ENCODE results near the gene HSPE1. TPM values are rescaled to one million over a fixed set of nuclear protein-coding genes. Genes with fewer than 3 reads are reported as not detected.
A peak's percentile ranks its signal among the peaks of the same experiment; 100 is the strongest.
"Not testable (repeated sequence)": the region's sequence is repeated elsewhere in the genome, so short reads cannot be mapped to it uniquely, and the experiment has no call there.

Gene HSPE1
- 238 and 281 TPM in 2 replicates for polyA plus RNA-seq (2014; cell fraction: cytosol; rRNA removed)
- polyA plus RNA-seq (2014; cell fraction: nucleus; rRNA removed): 156 and 259 TPM in 2 replicates

- DNase-seq (ENCODE audit: low spot score): peak; percentile 99
Measured at GRCh38 chr2:197499594-197500502, at the start of gene HSPE1, which contains the start of gene HSPD1. Gene HSPE1 (plus strand): TSS chr2:197500379. CDS start chr2:197500437, 58 bp downstream. Gene HSPD1 (minus strand): TSS chr2:197499840. CDS start chr2:197498848, 992 bp downstream.

DNA sequence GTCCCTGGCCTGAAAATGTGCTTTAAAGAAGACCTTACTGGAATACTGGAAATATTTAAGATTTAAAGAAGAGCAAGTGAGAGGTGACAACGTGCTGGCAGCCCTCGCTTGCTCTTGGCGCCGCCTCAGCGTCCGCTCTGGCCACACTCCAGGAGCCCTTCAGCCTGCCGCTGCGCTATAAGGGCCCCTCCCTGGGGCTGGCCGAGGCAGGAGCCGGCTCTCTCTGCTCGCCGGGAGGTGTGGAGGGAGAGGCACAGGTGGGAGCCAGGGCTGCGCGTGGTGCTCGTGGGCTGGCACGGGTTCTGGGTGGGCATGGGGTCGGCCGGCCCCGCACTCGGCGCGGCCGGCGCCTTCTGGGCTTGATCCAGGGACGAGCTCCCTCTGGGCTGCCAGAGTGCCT, 49.7 kb upstream of the HSPE1 start:
- no peak for DNase-seq (ENCODE audit: low spot score)

- DNase-seq (ENCODE audit: low spot score): peak; percentile 50
Measured at GRCh38 chr2:197450935-197451358, 49.2 kb upstream of the HSPE1 start.

- DNase-seq (ENCODE audit: low spot score): no peak
Measured at GRCh38 chr2:197452754-197453122, 47.4 kb upstream of the HSPE1 start.

DNA sequence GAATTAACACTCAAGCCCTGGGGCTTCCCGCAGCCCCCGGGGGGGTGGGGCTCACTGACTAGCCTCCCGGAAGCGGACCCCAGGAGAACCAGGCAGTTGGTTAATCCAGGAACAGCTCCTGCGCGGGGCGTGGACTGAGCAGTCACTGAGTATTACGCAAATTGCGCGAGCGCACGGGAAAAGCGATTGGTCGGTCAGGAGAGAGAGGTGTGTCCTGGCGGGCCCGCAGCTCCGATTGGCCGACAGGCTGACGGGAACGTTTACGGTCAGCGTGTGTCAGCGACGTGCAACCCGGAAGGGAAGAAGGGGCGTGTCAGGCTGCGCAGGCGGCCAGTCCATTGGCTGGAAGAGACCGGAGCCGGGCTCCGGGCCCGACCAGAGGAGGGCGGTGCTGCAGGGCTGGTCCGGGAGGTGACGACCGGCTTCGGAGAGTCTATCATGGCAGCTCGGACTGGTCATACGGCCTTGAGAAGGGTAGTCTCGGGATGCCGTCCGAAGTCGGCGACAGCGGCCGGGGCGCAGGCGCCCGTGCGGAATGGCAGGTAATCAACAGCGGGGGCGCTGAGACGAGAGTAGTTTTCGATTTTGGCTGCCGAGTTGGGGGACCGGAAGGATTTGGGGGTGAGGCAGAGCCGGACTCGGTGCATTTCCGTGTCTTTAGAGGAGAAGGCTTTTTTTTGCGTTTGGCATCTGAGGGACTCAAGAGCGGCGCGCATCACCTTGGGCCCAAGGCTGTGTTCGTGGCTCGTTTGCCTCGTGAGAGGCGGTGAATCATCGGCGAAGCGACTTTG, 46.9 kb upstream of the HSPE1 start, which contains the start of gene COQ10B:
Gene COQ10B, plus strand, starts transcription at position 430 of the 791 bp plus-strand sequence. Its CDS starts 9 bp downstream, at position 439.
- DNase-seq (ENCODE audit: low spot score): peak; percentile 100

GRCh38 chr2:197453914-197454398, 46.2 kb upstream of the HSPE1 start:
- no peak for DNase-seq (ENCODE audit: low spot score)

DNA sequence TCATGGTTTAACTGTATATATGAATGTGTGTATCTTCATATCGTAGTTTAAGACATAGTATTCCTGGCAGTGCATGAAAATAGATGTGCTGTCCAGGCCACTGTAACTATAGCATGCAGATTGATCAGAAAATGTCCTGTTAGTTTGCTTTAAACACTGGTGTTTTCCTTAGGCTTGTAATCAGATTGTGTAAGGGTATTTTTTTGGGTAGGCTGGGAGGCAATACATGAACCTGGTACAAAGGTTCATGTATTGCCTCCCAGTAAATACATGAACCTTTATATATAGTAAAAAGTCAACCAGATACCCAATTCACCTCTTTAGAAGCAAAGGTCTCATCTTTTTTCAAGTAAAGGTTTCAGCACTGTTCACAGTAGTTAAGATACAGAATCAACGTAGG, 45.3 kb upstream of the HSPE1 start:
- no peak for DNase-seq (ENCODE audit: low spot score)

- no peak for DNase-seq (ENCODE audit: low spot score)
Measured at GRCh38 chr2:197455428-197455827, 44.8 kb upstream of the HSPE1 start.

GRCh38 chr2:197460649-197461048, 39.5 kb upstream of the HSPE1 start:
- no peak for DNase-seq (ENCODE audit: low spot score)

DNA sequence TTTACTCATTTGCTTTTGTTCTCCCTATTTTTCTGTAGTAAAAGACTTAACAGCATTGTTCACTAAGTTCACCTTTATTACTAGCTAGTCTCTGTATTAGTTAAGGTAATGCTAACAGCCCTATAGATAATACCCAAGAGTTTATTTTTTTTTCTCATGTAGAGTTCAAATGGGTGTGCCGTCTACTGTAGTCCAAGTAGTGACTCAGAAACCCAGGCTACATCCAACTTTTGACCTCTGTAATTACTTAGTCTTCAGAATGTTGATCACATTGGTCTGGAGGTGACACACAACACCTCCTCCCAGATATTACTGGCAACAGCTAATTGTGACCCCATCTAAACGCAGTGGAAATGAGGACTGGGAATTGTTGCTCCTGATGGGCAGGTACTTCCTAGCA, 39.1 kb upstream of the HSPE1 start:
- no peak for DNase-seq (ENCODE audit: low spot score)

DNA sequence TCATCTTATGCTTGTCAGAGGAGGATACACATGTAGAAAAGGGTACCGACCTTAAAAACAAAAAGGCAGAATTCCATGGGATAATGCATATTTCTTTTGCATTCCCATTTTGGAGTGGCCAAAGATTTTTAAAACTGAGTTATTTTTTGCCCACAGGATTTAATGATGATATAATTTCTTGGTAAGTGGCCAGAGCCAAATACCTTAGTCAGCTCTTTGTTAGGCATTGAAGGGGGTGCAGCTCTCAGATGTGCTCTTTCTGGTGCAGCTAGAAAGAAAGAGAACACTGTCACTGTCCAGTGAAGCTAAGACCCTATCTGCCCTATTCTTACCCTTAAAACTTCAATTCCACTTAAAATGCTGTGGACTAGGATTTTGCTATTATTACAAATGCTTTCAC, 36.0 kb upstream of the HSPE1 start:
- DNase-seq (ENCODE audit: low spot score): no peak

DNA sequence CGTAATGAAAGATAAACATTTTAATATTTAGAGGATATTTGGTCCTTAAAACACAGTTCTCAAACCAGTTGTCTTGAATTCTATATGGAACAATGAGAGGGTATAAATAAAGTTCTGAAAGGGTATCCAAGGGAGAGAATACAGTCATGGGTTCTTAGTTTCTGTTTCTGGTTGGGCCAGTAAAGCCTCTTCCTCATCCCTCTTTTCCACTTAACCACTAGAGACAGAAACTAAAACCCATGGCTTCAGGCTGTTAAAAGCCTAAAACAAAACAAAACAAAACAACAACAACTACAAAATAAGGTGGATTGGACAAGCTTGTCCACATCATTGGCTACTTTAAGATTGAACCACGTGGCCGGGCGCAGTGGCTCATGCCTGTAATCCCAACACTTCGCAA, 28.0 kb upstream of the HSPE1 start:
- no peak for DNase-seq (ENCODE audit: low spot score)

DNA sequence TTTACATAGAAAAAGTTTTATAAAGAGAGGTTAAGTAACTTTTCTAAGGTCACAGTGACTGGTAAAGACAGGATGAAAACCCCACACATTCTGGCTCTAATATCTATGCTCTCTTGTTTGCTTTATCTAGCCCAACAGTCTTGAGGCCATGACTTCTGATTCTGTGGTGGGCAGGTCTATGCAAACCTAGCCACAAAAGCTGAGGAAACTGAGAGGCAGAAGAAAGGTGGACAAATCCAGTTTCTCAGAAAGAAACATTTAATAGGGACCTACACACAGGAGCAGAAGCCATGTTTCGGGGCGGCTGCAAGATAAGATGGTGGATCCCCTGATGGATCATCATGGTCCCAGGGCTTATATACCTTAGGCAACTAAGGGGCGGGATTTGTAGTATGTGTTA, 22.4 kb upstream of the HSPE1 start:
- no peak for DNase-seq (ENCODE audit: low spot score)

- DNase-seq (ENCODE audit: low spot score): no peak
Measured at GRCh38 chr2:197480165-197481036, 19.8 kb upstream of the HSPE1 start.

- DNase-seq (ENCODE audit: low spot score): not testable (repeated sequence)
Measured at GRCh38 chr2:197484248-197484647, 15.9 kb upstream of the HSPE1 start.

- DNase-seq (ENCODE audit: low spot score): no peak
Measured at GRCh38 chr2:197486175-197486574, 14.0 kb upstream of the HSPE1 start.

DNA sequence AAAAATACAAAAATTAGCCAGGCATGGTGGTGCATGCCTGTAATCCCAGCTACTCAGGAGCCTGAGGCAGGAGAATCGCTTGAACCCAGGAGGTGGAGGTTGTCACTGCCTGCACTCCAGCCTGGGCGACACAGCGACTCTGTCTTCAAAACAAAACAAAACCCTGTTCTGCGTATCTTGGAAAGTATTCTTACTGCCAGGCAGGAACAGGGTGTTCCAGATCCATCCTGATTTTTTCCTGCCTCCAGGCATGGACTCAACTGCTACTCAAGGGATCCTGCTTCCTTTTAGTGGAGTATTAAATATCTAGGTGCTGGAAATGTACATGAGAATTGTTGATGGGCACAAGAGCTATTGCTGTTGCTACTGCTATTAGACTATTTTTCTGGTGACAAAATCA, 12.8 kb upstream of the HSPE1 start:
- DNase-seq (ENCODE audit: low spot score): no peak

DNA sequence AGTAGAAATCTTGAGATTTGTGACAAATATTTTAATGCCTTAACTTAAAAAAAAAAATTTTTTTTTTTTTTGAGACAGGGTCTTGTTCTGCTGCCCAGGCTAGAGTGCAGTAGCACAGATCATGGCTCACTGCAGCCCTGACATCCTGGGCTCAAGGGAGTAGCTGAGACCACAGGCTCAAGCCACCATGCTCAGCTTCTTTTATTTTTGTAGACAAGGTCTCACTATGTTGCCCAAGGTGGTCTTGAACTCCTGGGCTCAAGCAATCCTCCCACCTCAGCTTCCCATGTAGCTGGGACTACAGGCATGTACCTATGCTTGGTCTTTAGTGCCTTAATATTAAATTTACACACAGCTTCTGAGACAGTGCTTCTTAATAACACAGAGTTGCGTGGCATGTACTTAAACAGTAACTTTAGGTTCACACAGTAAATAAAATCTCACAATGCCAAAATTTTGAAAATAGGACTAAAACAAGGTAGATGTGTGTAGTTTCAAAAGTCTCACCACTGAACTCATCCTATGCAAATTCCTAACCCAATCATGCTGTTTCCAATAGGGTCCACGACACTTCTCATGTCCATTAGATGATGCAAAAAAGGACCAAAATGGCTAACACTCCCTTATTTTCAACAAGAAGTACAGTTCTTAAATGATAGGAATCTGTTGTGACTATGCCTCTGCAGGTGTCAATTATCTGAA, 4.6 kb upstream of the HSPE1 start:
- no peak for DNase-seq (ENCODE audit: low spot score)

DNA sequence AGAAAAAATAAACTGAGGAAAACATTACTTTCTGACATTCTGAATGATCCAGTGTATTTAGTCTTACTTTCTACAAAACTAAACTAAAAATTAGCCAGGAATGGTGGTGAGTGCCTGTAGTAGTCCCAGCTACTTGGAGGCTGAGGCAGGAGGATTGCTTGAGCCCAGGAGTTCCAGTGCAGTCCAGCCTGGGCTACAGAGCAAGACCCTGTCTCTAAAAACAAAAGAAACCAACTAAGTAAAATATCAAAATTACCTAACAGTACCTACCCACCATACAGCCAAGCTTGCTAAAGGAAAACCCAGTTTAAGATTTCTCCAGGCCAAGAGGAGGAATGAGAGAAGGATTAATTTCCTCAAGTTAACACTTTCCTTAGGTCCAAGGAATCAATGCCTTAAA, 3.5 kb upstream of the HSPE1 start:
- DNase-seq (ENCODE audit: low spot score): no peak

DNA sequence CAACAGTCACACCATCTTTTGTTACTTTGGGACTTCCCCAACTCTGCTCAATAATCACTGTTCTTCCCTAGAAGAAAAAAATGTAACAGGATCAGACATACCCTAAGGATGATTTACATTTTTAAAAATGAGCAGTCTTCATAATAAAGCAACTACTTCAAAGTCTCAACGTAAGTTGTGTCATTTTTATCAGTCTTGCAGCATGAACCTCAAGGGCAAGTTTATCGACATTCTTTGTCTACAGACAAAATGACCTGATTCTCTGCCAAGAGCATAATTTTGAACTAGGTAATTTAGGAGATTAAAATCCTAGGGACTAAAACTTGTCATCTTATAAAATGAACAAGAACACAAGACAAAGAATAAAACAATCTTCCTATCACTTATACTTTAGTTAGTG, 2.9 kb upstream of the HSPE1 start:
- DNase-seq (ENCODE audit: low spot score): no peak
